Transverse colon (tissue), 4 donors: ENCODE results near the gene ADAM12.

Experiments
- POLR2A ChIP-seq: fragments of 450-650 bp; IDR thresholded peaks from one replicate; pipeline ENCODE4 v1.6.1; 2016; ENCODE audit warnings: antibody characterized with exemption, mild to moderate bottlenecking, moderate library complexity
- POLR2AphosphoS5 ChIP-seq, 3 donors: sonication (generic); formaldehyde crosslinking; IDR thresholded peaks; one replicate each; pipeline ENCODE4 v1.6.1; 2016; ENCODE audit warnings: antibody characterized with exemption in 3 of 3
- TF ChIP-seq, protein P1 (sequence below), 5 experiments: fragments of 200-600 bp in 3 of 5; fragments of 450-650 bp in 2 of 5; sonication (generic) in 3 of 5; IDR thresholded peaks; 1 replicate in 2 of 5; 2 replicates in 3 of 5; pipeline ENCODE4 v1.5.1; 2016 to 2017; ENCODE audit warnings: antibody characterized with exemption in 5 of 5, inconsistent platforms in 3 of 5, mild to moderate bottlenecking in 2 of 5, moderate library complexity in 1 of 5

- TF ChIP-seq, protein P1, sequence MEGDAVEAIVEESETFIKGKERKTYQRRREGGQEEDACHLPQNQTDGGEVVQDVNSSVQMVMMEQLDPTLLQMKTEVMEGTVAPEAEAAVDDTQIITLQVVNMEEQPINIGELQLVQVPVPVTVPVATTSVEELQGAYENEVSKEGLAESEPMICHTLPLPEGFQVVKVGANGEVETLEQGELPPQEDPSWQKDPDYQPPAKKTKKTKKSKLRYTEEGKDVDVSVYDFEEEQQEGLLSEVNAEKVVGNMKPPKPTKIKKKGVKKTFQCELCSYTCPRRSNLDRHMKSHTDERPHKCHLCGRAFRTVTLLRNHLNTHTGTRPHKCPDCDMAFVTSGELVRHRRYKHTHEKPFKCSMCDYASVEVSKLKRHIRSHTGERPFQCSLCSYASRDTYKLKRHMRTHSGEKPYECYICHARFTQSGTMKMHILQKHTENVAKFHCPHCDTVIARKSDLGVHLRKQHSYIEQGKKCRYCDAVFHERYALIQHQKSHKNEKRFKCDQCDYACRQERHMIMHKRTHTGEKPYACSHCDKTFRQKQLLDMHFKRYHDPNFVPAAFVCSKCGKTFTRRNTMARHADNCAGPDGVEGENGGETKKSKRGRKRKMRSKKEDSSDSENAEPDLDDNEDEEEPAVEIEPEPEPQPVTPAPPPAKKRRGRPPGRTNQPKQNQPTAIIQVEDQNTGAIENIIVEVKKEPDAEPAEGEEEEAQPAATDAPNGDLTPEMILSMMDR (IDR thresholded peaks at IDR 0.05): no peak
- TF ChIP-seq POLR2A (no peak), POLR2AphosphoS5 (IDR thresholded peaks at IDR 0.05) (no peak)
These were observed 14.7 kb upstream of the ADAM12 start for GRCh38 chr10:126402721-126403695.
